Neuron (in vitro differentiated cells): Measurements from ENCODE around the gene TSPAN18.

ENCODE experiments used
- H2AFZ ChIP-seq: one replicate; pipeline ENCODE4 v1.6.1; 2013; ENCODE audit warnings: low read depth, mild to moderate bottlenecking, inconsistent platforms, low read length, moderate library complexity
- H3K27me3 ChIP-seq: one replicate; pipeline ENCODE4 v1.6.1; 2013; ENCODE audit warnings: low read length; ENCODE audit not compliant: insufficient read depth
- H3K36me3 ChIP-seq: one replicate; pipeline ENCODE4 v1.6.1; 2013; ENCODE audit warnings: low read length; ENCODE audit not compliant: insufficient read depth
- H3K4me1 ChIP-seq: one replicate; pipeline ENCODE4 v1.6.1; 2013; ENCODE audit warnings: low read length; ENCODE audit not compliant: insufficient read depth
- H3K4me3 ChIP-seq: 2 replicates; pipeline ENCODE4 v1.5.1; 2013; ENCODE audit warnings: mild to moderate bottlenecking, low read length, moderate library complexity
- H3K9me3 ChIP-seq: one replicate; pipeline ENCODE4 v1.6.1; 2013; ENCODE audit warnings: low read length

Gene TSPAN18

DNA sequence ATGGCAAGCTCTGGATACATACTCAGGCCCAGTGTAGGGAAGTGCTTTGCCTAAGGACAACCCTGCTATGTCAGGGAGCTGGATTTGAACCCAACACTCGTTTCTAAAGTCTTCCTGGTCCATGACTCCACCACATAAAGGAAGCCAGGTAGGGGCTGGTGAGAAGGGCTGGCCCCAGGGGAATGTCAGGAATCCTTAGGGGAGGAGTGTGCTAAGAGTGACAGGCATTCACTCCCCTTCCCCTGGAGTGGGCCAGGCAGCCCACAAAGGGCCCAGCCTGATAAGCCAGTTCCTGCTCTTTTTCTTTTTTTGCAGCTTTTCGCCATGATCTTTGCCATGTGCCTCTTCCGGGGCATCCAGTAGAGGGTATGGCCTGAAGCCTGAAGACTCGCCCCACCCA, 202.1 kb downstream of the TSPAN18 start:
- H3K4me1 ChIP-seq: no peaks in the 10 kb centered on the region
- H3K36me3 ChIP-seq: peaks cover 11% of the 10 kb centered on the region
- H3K4me3 ChIP-seq: no peak overlapping the region
- no peaks in the 10 kb centered on the region for H3K9me3 ChIP-seq
- H3K27me3 ChIP-seq: no peaks in the 10 kb centered on the region
- no peak overlapping the region for H2AFZ ChIP-seq

DNA sequence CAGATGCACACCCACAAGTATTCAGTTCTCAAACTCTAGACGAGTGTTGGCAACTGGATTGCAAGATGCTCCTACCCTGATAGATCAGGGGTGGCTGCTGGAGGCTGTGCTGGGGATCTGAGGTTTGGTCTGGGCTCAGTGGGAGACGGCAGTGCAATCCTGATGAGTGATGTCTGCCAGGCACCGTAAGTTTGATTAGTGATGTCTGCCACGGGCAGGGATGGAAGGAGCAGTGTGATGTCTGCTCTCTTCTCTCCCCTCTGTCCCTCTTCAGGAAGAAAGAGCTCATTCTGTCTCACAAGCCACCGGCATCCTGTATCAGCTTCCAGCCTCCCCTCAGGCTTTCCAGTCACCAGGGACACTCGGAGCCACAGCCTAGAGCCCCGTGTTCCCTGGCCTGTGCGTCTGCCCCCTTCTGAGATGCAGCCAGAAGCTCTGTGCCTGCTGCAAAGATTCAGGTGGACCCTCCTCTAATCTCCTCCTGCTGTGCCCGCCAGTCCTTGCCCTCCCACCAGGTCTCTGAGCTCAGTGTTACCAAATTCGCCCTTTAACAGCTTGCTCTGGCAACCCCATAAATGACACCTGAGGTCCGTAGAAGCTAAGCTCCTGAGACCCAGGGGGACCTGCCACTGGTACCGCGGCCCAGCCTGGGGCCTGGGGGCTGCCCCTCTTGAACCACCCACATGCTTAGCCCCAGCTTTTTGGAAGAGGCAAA, 204.0 kb downstream of the TSPAN18 start:
- no peak overlapping the region for H3K4me3 ChIP-seq
- no peaks in the 10 kb centered on the region for H3K9me3 ChIP-seq
- no peaks in the 10 kb centered on the region for H3K4me1 ChIP-seq
- no peaks in the 10 kb centered on the region for H3K27me3 ChIP-seq
- H2AFZ ChIP-seq: no peak overlapping the region
- peaks cover 7% of the 10 kb centered on the region for H3K36me3 ChIP-seq

DNA sequence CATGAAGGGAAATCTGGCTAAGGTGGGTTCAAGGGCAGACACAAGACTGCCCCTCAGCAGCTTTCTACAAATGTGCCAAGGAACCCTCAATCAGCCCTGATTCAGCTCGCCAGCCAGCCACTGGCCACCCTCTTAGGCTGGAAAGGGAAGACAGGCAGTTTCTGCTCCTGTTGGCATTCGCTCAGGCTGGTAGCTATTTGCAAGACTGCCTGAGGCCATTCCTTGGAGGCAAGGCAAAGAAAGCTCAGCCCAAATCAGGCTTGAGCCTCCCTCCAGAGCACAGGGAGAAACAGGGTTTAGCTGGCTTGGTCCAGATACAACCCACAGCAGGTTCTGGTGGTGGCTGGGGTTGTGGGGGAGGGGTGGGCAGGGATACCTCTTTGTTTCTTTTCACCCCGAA, 204.7 kb downstream of the TSPAN18 start:
- Histone ChIP-seq H3K9me3 (no peaks in the 10 kb centered on the region), H3K36me3 (peaks cover 7% of the 10 kb centered on the region), H3K27me3 (no peaks in the 10 kb centered on the region), H2AFZ (no peak overlapping the region), H3K4me3 (no peak overlapping the region), H3K4me1 (no peaks in the 10 kb centered on the region)

DNA sequence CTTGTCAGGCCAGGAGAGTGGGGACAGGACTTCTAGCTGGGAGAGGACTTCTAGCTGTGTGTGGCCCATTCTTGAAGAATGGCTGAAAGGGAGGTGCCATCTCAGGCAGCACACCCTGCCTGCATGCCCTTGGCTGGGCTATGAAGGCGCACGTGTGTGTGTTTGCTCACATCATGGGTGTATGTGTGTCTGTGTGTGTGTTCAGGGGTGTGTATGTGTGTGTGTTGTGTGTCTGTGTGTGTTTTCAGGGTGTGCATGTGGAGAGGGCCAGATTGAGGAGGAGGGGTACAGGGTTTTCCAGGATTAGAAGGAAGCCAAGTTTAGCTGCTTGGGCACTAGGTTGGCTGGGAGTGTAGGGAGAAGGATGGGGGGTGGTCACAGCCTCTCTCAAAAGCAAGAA, 207.3 kb downstream of the TSPAN18 start:
- no peak overlapping the region for H2AFZ ChIP-seq
- H3K9me3 ChIP-seq: no peaks in the 10 kb centered on the region
- no peaks in the 10 kb centered on the region for H3K4me1 ChIP-seq
- H3K36me3 ChIP-seq: peaks cover 7% of the 10 kb centered on the region
- H3K4me3 ChIP-seq: no peak overlapping the region
- no peaks in the 10 kb centered on the region for H3K27me3 ChIP-seq

DNA sequence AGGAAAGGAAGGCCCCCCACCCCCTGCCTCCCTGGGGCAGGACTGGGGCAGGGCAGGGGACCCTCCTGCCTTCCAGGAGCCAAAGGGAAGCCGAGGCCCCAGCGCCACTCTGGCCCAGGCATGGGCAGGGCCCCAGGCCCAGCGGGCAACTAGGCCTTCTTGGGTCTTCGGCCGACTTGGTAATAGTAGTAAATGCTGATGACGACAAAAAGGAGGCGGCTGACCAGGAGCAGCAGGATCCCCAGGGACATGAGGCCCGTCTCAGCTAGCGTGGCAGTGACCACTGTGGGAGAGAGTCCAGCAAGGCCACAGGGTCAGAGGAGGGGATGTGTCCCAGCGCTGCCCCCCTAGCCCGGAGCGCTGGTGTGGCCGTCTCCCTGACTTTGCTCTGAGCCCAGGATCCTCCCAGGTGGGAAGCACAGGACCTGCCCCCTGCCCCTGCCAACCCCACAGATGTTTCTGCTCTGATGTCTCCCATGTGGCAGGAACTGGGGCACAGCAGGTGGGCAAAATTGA, 208.0 kb downstream of the TSPAN18 start:
- H2AFZ ChIP-seq: no peak overlapping the region
- H3K27me3 ChIP-seq: no peaks in the 10 kb centered on the region
- H3K4me3 ChIP-seq: no peak overlapping the region
- H3K9me3 ChIP-seq: no peaks in the 10 kb centered on the region
- H3K4me1 ChIP-seq: no peaks in the 10 kb centered on the region
- H3K36me3 ChIP-seq: peaks cover 1% of the 10 kb centered on the region

DNA sequence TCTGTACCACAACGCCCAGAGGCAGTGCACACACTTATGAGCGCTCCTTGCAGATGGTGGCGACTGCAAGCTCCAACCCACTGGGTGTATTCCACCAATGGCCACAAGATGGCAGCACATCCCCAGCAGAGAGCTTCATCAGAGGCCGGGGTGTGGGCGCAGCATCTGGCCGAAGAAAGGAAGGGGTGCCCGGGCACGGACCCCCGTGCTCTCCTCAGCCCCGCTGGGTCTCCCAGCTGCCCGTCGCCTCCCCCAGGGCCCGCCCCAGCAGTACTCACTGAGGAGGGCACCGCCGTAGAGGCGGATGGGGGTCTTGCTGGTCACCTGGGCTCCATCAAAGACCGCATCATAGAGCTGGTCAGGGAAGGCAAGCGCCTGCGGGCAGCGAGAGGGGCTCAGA, 209.8 kb downstream of the TSPAN18 start:
- Histone ChIP-seq H3K4me3 (no peak overlapping the region), H3K36me3 (no peaks in the 10 kb centered on the region), H2AFZ (no peak overlapping the region), H3K27me3 (no peaks in the 10 kb centered on the region), H3K4me1 (no peaks in the 10 kb centered on the region), H3K9me3 (no peaks in the 10 kb centered on the region)

DNA sequence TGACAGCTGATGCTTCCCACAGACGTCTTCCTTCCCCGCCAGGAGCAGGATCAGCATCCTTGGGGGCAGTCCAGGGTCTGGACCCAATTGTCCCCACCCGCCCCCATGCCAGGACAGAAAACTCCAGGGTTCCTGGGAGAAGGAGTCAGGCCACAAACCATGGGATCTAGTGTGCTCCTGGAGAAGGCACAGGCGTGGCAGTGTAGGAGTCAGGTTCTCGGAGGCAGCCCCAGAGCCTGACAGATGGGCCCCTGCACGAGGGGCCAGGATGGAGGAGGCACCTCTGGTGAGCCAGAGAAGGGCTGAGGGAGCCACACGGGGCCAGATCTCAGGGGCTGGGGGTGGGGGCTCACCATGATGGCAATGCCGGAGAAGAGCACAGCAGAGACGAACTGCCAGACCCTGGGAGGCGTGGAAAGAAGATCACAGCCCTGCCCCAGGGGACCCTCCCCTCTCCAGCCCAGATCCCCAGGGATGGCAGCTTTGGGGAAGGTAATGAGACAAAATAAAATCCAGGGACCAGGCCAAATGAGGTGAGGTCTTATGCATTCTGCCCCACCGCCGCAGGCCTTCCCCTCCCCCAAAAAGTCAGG, 210.3 kb downstream of the TSPAN18 start:
- no peaks in the 10 kb centered on the region for H3K36me3 ChIP-seq
- no peaks in the 10 kb centered on the region for H3K27me3 ChIP-seq
- no peaks in the 10 kb centered on the region for H3K9me3 ChIP-seq
- no peaks in the 10 kb centered on the region for H3K4me1 ChIP-seq
- no peak overlapping the region for H2AFZ ChIP-seq
- H3K4me3 ChIP-seq: no peak overlapping the region

DNA sequence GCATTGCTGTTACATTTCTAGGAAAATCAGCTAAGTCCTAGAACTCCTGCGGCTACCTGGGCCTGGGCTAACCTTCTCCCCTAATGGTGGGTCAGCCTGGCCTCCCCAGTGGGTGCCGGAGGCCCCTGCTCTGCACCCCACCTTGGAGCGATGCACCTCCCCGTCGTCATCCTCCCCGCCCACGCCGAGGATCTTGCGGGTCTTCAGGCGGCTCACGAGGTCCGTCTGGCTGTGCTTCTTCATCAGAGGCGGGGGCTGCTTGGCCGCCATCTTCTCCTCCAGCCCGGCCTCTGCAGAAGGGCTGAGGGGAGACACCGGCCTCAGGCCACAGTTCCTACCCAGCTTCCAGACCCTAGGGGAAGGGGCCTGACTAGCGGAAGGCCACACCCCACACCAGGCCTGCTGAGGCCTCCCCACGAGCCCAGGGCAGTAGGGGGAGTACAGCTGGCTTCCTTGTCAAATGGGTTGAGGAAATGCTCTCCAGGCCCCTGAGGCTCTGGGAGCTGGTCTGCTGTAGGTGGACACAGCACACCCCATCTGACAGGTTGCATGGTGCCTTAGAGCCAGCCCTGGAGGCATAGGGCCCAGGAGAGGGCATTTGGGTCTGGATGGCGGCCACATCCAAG, 211.4 kb downstream of the TSPAN18 start:
- no peaks in the 10 kb centered on the region for H3K27me3 ChIP-seq
- no peaks in the 10 kb centered on the region for H3K9me3 ChIP-seq
- H3K4me1 ChIP-seq: no peaks in the 10 kb centered on the region
- H2AFZ ChIP-seq: no peak overlapping the region
- H3K4me3 ChIP-seq: no peak overlapping the region
- no peaks in the 10 kb centered on the region for H3K36me3 ChIP-seq

DNA sequence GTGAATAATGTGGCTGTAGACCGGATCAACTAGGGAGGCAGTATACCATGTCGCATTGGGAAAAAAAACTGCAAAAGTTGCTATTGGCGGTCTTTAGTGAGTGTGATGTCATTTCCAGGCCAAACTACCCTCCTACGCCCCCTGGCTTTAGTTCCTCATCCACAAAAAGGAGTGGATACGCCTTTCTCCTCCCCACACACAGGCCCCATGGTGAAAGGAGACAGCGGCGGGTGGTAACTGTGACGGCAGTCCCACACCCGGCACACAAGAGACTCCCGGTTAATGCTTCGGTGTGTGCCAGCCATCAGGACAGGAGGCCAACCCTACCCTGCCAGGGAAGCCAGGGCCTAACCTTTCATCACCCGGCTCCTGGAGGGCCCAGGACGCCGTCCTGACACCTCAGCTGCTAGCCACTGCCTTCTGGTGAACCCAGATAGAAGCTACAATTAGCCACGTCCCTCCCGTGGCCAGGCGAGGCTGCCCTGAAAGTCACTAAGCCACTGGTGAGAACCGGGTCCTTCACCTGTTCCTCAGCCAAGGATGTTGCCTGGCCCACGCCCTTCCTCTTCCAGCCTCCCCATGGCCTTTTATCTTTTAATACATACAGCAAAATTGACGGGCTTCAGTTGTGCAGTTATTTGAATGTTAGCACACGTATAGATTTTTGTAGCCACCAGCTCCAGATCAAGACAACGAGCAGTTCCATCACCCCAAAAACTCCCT, 213.1 kb downstream of the TSPAN18 start:
- peaks cover 9% of the 10 kb centered on the region for H3K4me1 ChIP-seq
- H3K9me3 ChIP-seq: no peaks in the 10 kb centered on the region
- no peaks in the 10 kb centered on the region for H3K36me3 ChIP-seq
- no peak overlapping the region for H2AFZ ChIP-seq
- no peak overlapping the region for H3K4me3 ChIP-seq
- no peaks in the 10 kb centered on the region for H3K27me3 ChIP-seq

DNA sequence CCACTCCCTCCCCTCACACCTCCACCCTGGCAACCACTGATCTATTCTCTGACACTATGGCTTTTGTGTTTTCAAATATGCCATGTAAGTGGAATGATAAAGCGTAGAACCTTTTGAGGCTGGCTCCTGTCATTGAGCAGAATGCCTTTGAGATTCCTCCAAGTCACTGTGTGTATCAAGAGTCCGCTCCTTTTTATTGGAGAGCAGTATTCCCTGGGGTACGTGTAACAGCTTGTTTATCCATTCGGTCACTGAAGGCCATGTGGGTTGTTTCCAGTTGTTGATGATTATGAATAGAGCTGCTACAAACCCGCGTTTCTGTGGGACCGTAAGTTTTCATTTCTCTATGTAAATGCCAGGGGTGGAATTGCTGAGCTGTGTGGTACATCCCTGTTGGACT, 213.6 kb downstream of the TSPAN18 start:
- peaks cover 13% of the 10 kb centered on the region for H3K4me1 ChIP-seq
- no peaks in the 10 kb centered on the region for H3K27me3 ChIP-seq
- H3K4me3 ChIP-seq: no peak overlapping the region
- no peak overlapping the region for H2AFZ ChIP-seq
- H3K36me3 ChIP-seq: no peaks in the 10 kb centered on the region
- H3K9me3 ChIP-seq: no peaks in the 10 kb centered on the region

DNA sequence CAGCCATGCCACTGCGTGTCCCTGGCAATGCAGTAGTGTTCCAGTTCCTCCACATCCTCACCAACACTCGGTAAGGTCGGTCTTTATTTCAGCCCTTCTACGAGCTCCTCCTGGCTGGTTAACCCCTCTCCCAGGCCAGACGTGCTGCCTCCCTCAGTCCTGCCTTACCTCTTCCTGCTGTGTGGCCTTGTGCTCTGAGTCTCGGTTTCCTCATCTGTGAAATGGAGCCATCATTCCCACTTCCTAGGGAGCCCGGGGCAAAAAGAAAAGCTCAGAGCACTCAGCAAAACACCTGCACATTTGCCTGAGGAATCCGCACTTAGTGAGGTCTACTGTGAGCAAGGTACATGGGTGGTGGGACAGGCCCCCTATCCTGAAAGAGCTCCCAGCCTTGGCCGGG, 214.1 kb downstream of the TSPAN18 start:
- H2AFZ ChIP-seq: no peak overlapping the region
- no peak overlapping the region for H3K4me3 ChIP-seq
- no peaks in the 10 kb centered on the region for H3K36me3 ChIP-seq
- no peaks in the 10 kb centered on the region for H3K27me3 ChIP-seq
- H3K4me1 ChIP-seq: peaks cover 13% of the 10 kb centered on the region
- no peaks in the 10 kb centered on the region for H3K9me3 ChIP-seq

DNA sequence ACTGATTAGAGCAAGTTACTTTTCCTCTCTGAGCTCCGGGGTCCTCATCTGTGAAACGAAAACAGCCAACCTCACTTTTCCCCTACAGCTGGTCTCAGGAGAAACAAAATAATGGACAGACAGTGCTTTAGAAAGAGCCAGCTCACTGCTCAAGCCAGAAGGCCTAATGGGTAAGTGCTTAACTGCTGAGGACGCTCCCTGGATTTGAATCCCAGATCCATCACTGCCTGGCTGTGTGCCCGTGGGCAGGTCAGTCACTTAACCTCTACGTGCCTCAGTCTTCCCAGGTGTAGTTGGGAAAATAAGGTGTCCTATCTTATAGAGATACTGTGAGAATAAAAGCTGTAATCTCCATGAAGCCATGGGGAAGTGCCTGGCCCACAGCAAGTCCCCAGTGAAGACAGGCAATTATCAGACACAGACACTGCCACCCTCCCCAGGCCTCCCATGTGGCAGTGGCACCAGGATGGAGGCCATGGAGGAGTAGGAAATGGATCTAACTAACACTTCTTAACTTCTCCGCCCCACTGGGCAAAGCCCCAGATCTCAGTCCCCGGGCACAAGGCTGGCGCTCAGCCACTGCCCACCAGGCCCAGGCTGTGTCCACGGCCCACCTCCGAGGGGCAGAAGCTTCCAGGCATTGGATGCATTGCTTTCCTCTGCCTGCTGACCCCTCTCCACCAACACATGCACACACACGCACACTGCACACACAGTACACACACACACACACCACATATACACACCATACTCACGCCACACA, 214.7 kb downstream of the TSPAN18 start:
- H3K27me3 ChIP-seq: no peaks in the 10 kb centered on the region
- H3K4me1 ChIP-seq: peaks cover 13% of the 10 kb centered on the region
- H3K4me3 ChIP-seq: no peak overlapping the region
- no peak overlapping the region for H2AFZ ChIP-seq
- no peaks in the 10 kb centered on the region for H3K36me3 ChIP-seq
- no peaks in the 10 kb centered on the region for H3K9me3 ChIP-seq
